ENCODE data around the gene TBC1D13. TPM values are rescaled to one million over a fixed set of nuclear protein-coding genes. Genes with fewer than 3 reads are reported as not detected.

TBC1D13 gene
- total RNA-seq, 1 donor, result 17.0 TPM

GRCh38 chr9:128807827-128808226, 20.8 kb downstream of the TBC1D13 start:
- H3K36me3 ChIP-seq (ENCODE audit: insufficient read depth, low read length), result peaks cover 30% of the 10 kb centered on the region
- no peaks in the 10 kb centered on the region for H3K9me3 ChIP-seq (ENCODE audit: low read depth, low read length)
- H3K27ac ChIP-seq (ENCODE audit: low read depth, low read length), result no peak overlapping the region
- TF ChIP-seq, protein P1, sequence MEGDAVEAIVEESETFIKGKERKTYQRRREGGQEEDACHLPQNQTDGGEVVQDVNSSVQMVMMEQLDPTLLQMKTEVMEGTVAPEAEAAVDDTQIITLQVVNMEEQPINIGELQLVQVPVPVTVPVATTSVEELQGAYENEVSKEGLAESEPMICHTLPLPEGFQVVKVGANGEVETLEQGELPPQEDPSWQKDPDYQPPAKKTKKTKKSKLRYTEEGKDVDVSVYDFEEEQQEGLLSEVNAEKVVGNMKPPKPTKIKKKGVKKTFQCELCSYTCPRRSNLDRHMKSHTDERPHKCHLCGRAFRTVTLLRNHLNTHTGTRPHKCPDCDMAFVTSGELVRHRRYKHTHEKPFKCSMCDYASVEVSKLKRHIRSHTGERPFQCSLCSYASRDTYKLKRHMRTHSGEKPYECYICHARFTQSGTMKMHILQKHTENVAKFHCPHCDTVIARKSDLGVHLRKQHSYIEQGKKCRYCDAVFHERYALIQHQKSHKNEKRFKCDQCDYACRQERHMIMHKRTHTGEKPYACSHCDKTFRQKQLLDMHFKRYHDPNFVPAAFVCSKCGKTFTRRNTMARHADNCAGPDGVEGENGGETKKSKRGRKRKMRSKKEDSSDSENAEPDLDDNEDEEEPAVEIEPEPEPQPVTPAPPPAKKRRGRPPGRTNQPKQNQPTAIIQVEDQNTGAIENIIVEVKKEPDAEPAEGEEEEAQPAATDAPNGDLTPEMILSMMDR (IDR thresholded peaks at IDR 0.05; ENCODE audit: extremely low read depth, low read depth, low read length), result no peak
- H3K4me2 ChIP-seq (ENCODE audit: insufficient read depth, low read length), result no peak overlapping the region
- peak; percentile 55 for DNase-seq (ENCODE audit: insufficient read length, low spot score, missing footprints)
- H3K27me3 ChIP-seq (ENCODE audit: insufficient read depth, low read length), result no peaks in the 10 kb centered on the region
- no peak overlapping the region for H3K4me3 ChIP-seq (ENCODE audit: insufficient read depth, low read length)
- no peaks in the 10 kb centered on the region for H3K79me2 ChIP-seq (ENCODE audit: insufficient read depth, low read length)
- H2AFZ ChIP-seq (ENCODE audit: low read length), result no peak overlapping the region
- no peaks in the 10 kb centered on the region for H3K4me1 ChIP-seq (ENCODE audit: insufficient read depth, low read length)
- H4K20me1 ChIP-seq (ENCODE audit: insufficient read depth, low read length), result no peaks in the 10 kb centered on the region

DNA sequence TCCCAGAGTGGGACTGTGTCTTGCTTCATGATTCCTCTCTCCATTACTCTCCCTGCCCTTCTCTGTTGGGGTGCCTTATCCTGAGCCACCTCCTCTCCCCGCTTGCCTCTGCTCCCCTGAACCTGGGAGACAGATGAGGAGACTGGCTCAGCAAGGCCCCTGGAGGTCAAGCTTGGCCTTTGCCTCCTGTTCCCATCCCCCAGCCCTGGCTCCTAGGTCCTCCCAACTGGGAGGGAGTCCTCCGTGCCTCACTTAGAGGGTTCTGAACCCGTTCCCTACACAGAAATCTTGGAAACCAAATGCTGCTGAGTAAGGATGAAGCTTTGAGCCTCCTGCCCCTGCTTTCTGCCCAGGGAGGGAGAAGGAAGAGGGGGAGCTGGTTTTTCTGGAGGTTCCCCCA, 21.5 kb downstream of the TBC1D13 start:
- peaks cover 23% of the 10 kb centered on the region for H3K36me3 ChIP-seq (ENCODE audit: insufficient read depth, low read length)
- no peaks in the 10 kb centered on the region for H3K4me1 ChIP-seq (ENCODE audit: insufficient read depth, low read length)
- H3K27me3 ChIP-seq (ENCODE audit: insufficient read depth, low read length), result no peaks in the 10 kb centered on the region
- H3K79me2 ChIP-seq (ENCODE audit: insufficient read depth, low read length), result no peaks in the 10 kb centered on the region
- no peak overlapping the region for H3K27ac ChIP-seq (ENCODE audit: low read depth, low read length)
- TF ChIP-seq, protein P1 (IDR thresholded peaks at IDR 0.05; ENCODE audit: extremely low read depth, low read depth, low read length), result no peak
- peak; percentile 51 for DNase-seq (ENCODE audit: insufficient read length, low spot score, missing footprints)
- H3K4me2 ChIP-seq (ENCODE audit: insufficient read depth, low read length), result no peak overlapping the region
- no peaks in the 10 kb centered on the region for H4K20me1 ChIP-seq (ENCODE audit: insufficient read depth, low read length)
- H3K9me3 ChIP-seq (ENCODE audit: low read depth, low read length), result no peaks in the 10 kb centered on the region
- H3K4me3 ChIP-seq (ENCODE audit: insufficient read depth, low read length), result no peak overlapping the region
- no peak overlapping the region for H2AFZ ChIP-seq (ENCODE audit: low read length)

DNA sequence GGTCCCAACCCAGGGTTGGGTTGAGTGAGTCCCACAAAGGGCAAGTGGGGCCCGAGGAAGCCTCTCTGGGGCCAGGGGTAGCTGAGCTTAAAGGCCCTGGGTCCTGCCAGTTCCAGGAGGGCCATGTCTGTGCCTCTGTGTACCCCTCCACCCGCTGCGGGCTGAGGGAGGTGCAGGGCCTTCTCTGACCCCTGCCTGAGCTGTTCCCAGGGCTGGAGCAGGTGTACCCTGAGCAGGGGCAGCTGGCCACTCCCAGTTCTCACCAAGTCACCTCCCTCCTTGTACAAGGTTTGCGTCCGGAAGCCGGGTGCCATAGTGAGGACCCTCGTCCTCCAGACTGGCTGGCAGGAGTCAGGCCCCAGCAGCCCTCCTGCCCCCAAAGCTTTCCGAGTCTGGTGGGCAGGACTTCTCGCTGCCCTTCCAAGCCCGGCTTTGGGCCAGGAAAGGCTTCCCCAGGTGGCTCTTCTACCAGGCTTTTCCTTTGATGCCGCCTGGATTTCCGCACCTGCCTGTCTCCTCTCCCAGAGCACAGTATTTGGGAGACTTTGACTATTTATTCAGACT, 22.1 kb downstream of the TBC1D13 start:
- Histone ChIP-seq H3K4me2 (ENCODE audit: insufficient read depth, low read length) (no peak overlapping the region), H3K27ac (ENCODE audit: low read depth, low read length) (no peak overlapping the region), H4K20me1 (ENCODE audit: insufficient read depth, low read length) (no peaks in the 10 kb centered on the region), H3K4me3 (ENCODE audit: insufficient read depth, low read length) (no peak overlapping the region), H2AFZ (ENCODE audit: low read length) (no peak overlapping the region), H3K79me2 (ENCODE audit: insufficient read depth, low read length) (no peaks in the 10 kb centered on the region), H3K36me3 (ENCODE audit: insufficient read depth, low read length) (peaks cover 17% of the 10 kb centered on the region), H3K9me3 (ENCODE audit: low read depth, low read length) (no peaks in the 10 kb centered on the region), H3K27me3 (ENCODE audit: insufficient read depth, low read length) (no peaks in the 10 kb centered on the region), H3K4me1 (ENCODE audit: insufficient read depth, low read length) (no peaks in the 10 kb centered on the region)
- DNase-seq (ENCODE audit: insufficient read length, low spot score, missing footprints), result no peak
- TF ChIP-seq, protein P1 (IDR thresholded peaks at IDR 0.05; ENCODE audit: extremely low read depth, low read depth, low read length), result no peak

GRCh38 chr9:128809831-128810230, 22.8 kb downstream of the TBC1D13 start:
- no peak overlapping the region for H2AFZ ChIP-seq (ENCODE audit: low read length)
- H3K4me1 ChIP-seq (ENCODE audit: insufficient read depth, low read length), result no peaks in the 10 kb centered on the region
- H3K9me3 ChIP-seq (ENCODE audit: low read depth, low read length), result no peaks in the 10 kb centered on the region
- H3K79me2 ChIP-seq (ENCODE audit: insufficient read depth, low read length), result no peaks in the 10 kb centered on the region
- H3K36me3 ChIP-seq (ENCODE audit: insufficient read depth, low read length), result peaks cover 16% of the 10 kb centered on the region
- no peak overlapping the region for H3K27ac ChIP-seq (ENCODE audit: low read depth, low read length)
- DNase-seq (ENCODE audit: insufficient read length, low spot score, missing footprints), result no peak
- H4K20me1 ChIP-seq (ENCODE audit: insufficient read depth, low read length), result no peaks in the 10 kb centered on the region
- no peaks in the 10 kb centered on the region for H3K27me3 ChIP-seq (ENCODE audit: insufficient read depth, low read length)
- no peak overlapping the region for H3K4me3 ChIP-seq (ENCODE audit: insufficient read depth, low read length)
- TF ChIP-seq, protein P1 (IDR thresholded peaks at IDR 0.05; ENCODE audit: extremely low read depth, low read depth, low read length), result no peak
- no peak overlapping the region for H3K4me2 ChIP-seq (ENCODE audit: insufficient read depth, low read length)

Data from osteoblast (primary cell).